Right lobe of liver (tissue), 4 donors: Measurements from ENCODE around the gene SLFN12.
"Not testable (repeated sequence)": the region's sequence is repeated elsewhere in the genome, so short reads cannot be mapped to it uniquely, and the experiment has no call there.

Experiments used
- POLR2A ChIP-seq: fragments of 450-650 bp; IDR thresholded peaks from one replicate; pipeline ENCODE4 v1.6.1; 2017; ENCODE audit warnings: antibody characterized with exemption, mild to moderate bottlenecking
- TF ChIP-seq, protein P1 (sequence below), 4 donors: fragments of 200-600 bp in 3 of 4; fragments of 450-650 bp in 1 of 4; IDR thresholded peaks; one replicate each; pipeline versions ENCODE4 v1.5.1 to v1.8.0; 2016 to 2022; ENCODE audit warnings: antibody characterized with exemption in 4 of 4, mild to moderate bottlenecking in 2 of 4
- donor health status: DM: no; HTN: no; CAD: no.
- donor health status: DM: no; HTN: no; CAD: no.
- donor health status: DM: no; HTN: yes; CAD: no.

DNA sequence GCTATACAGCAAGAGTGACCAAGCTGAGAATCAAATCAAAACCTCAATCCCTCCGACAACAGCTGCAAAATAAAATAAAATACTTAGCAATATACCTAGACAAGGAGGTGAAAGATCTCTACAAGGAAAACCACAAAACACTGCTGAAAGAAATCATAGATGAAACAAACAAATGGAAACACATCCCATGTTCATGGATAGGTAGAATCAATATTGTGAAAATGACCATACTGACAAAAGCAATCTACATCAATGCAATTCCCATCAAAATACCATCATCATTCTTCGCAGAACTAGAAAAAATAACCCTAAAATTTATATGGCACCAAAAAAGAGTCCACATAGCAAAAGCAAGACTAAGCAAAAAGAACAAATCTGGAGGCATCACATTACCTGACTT, 17.6 kb downstream of the SLFN12 start:
- TF ChIP-seq POLR2A = not testable (repeated sequence)
- TF ChIP-seq, protein P1, sequence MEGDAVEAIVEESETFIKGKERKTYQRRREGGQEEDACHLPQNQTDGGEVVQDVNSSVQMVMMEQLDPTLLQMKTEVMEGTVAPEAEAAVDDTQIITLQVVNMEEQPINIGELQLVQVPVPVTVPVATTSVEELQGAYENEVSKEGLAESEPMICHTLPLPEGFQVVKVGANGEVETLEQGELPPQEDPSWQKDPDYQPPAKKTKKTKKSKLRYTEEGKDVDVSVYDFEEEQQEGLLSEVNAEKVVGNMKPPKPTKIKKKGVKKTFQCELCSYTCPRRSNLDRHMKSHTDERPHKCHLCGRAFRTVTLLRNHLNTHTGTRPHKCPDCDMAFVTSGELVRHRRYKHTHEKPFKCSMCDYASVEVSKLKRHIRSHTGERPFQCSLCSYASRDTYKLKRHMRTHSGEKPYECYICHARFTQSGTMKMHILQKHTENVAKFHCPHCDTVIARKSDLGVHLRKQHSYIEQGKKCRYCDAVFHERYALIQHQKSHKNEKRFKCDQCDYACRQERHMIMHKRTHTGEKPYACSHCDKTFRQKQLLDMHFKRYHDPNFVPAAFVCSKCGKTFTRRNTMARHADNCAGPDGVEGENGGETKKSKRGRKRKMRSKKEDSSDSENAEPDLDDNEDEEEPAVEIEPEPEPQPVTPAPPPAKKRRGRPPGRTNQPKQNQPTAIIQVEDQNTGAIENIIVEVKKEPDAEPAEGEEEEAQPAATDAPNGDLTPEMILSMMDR (IDR thresholded peaks at IDR 0.05) = not testable (repeated sequence)
